Erythroblast (primary cell): ENCODE data around the gene FGFR3.

Experiments
- GATA1 ChIP-seq: IDR thresholded peaks from 2 replicates; pipeline ENCODE4 v1.6.1; 2011; ENCODE audit warnings: low read depth, mild to moderate bottlenecking, control low read depth, low read length, moderate library complexity
- POLR2A ChIP-seq: IDR thresholded peaks from 2 replicates; pipeline ENCODE4 v1.6.1; 2011; ENCODE audit warnings: mild to moderate bottlenecking, low read length

GRCh38 chr4:1779588-1780382, 13.3 kb upstream of the FGFR3 start:
- TF ChIP-seq POLR2A (no peak), GATA1 (no peak)
